ENCODE measurements around the gene SDK1. TPM values are rescaled to one million over a fixed set of nuclear protein-coding genes. Genes with fewer than 3 reads are reported as not detected.

SDK1 gene
- total and polyA plus RNA-seq, 2 of the 8 experiments (the other 6 are each of a cell fraction or from before 2014, with no cell fraction given), result 3.3 to 7.2 TPM

DNA sequence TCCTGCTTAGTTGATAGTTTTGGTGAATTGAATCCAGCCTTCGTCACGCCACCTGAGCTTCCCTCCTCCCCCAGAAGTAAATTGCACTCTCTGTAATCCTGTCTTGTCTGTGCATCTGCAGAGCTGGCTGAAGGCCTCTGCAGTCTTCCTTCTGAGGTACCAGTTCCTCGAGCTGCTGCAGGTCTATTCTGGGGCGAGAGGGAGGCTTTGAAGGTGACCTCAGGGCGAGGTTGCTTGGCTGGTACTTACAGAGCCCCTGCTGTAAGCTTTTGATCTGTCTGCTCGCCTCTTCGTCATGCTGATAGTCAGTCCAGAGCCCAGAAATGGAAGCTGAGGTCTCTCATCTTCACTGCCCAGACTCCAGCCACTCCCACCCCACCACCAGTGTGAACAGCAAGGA, 867.5 kb downstream of the SDK1 start (continued):
- no peak for TF ChIP-seq SP4 (IDR thresholded peaks at IDR 0.05; ENCODE audit: low read length)
- TF ChIP-seq CHD2 (IDR thresholded peaks at IDR 0.05; ENCODE audit: low read length), result no peak
- no peak for TF ChIP-seq BCL11A (IDR thresholded peaks at IDR 0.05; ENCODE audit: low read depth in 2 of 2, low read length in 2 of 2)
